ENCODE measurements around the gene CRIP3. TPM values are rescaled to one million over a fixed set of nuclear protein-coding genes. Genes with fewer than 3 reads are reported as not detected.
A peak's percentile ranks its signal among the peaks of the same experiment; 100 is the strongest.

Gene CRIP3
- total RNA-seq, 2 donors from 2014 or later: 13.4 to 19.3 TPM

DNA sequence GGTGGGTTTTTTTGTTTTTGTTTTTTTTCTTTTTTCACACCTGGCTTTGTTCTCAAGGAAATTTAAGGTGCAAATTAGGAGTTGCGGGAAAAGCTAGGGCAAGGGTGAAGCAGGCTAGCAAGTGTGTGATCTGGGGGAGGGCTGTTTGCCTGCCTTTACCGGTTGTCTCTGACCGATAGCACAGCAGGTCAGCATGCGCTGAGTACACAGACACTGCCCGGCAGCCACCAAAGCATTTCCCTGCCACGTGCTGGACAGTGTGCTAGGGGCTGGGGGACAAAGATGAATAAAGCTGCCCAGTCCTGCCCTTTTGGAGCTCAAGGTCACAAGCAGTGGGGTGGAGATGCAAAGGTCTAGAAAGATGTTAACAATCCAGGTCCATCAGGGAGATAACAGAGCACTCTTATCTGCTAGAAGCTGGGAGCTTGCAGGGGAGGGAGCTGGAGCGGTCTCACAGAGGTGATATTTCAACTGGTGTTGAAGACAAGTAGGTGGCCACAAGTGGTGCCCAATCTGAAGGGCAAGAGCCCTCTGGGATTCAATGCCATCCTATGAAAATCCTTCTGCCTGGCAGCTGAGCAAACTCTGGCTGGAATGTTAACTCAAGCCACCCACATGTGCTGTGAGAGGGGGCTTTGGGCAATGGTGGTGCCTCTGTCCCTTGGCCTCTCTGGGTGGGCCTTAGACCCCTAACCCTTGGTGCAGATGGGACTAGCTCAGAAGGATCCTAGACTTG, 40.8 kb downstream of the CRIP3 start:
- no peak overlapping the region for H3K27ac ChIP-seq (ENCODE audit: low read depth, low read length)
- Mint-ChIP-seq H3K27me3 (ENCODE audit: insufficient read depth) (peaks cover 39% of the 10 kb centered on the region), H3K9me3 (no peaks in the 10 kb centered on the region), H3K36me3 (ENCODE audit: low read depth) (no peaks in the 10 kb centered on the region), H3K4me3 (peak overlapping the region; percentile 0), H3K27ac (peak overlapping the region; percentile 76), H3K4me1 (peaks cover 41% of the 10 kb centered on the region)
- no peaks in the 10 kb centered on the region for H3K9me3 ChIP-seq (ENCODE audit: control insufficient read depth, low read length)
- H3K27me3 ChIP-seq (ENCODE audit: control insufficient read depth, insufficient read depth, low read length, poor library complexity, severe bottlenecking): peaks cover 15% of the 10 kb centered on the region
- TF ChIP-seq, protein P1, sequence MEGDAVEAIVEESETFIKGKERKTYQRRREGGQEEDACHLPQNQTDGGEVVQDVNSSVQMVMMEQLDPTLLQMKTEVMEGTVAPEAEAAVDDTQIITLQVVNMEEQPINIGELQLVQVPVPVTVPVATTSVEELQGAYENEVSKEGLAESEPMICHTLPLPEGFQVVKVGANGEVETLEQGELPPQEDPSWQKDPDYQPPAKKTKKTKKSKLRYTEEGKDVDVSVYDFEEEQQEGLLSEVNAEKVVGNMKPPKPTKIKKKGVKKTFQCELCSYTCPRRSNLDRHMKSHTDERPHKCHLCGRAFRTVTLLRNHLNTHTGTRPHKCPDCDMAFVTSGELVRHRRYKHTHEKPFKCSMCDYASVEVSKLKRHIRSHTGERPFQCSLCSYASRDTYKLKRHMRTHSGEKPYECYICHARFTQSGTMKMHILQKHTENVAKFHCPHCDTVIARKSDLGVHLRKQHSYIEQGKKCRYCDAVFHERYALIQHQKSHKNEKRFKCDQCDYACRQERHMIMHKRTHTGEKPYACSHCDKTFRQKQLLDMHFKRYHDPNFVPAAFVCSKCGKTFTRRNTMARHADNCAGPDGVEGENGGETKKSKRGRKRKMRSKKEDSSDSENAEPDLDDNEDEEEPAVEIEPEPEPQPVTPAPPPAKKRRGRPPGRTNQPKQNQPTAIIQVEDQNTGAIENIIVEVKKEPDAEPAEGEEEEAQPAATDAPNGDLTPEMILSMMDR (conservative IDR thresholded peaks at IDR 0.05): peak; percentile 4
- H3K4me1 ChIP-seq (ENCODE audit: control insufficient read depth, insufficient read depth, low read length): peaks cover 9% of the 10 kb centered on the region
- no peaks in the 10 kb centered on the region for H3K36me3 ChIP-seq (ENCODE audit: control insufficient read depth, insufficient read depth, low read length)
- H3K9ac ChIP-seq (ENCODE audit: extremely low read depth, low read length, poor library complexity, severe bottlenecking): no peak overlapping the region
- WGBS, 2 experiments (ENCODE audit: insufficient coverage in 1 of 2, insufficient read length in 1 of 2): 17 to 31% methylated on average over 5 to 7 of the region's 7 CpGs
- peak overlapping the region; percentile 39 for H3K4me3 ChIP-seq (ENCODE audit: low read length)
- peak; percentile 84 for DNase-seq

DNA sequence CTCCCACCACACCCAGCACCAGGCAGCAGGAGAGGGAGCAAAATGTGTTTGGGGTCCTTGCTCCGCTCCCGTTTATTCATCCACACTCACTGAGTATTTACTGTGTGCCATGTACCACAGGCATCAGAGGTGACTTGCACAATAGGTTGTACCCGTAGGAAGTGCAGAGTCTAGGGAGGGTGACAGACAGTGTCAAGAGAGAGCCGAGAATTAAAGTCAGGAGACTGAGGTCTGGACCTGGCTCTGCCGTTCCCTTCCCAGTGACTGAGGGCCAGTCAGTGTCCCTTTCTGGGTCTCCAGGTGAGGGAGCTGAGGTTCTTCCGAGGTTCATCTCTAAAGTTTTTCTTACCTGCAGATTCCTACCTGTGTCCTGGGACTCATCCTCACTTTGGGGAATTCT, 43.1 kb downstream of the CRIP3 start:
- H3K4me1 Mint-ChIP-seq: peaks cover 49% of the 10 kb centered on the region
- H3K9me3 Mint-ChIP-seq: no peaks in the 10 kb centered on the region
- no peak overlapping the region for H3K4me3 Mint-ChIP-seq
- Histone ChIP-seq H3K27ac (ENCODE audit: low read depth, low read length) (no peak overlapping the region), H3K27me3 (ENCODE audit: control insufficient read depth, insufficient read depth, low read length, poor library complexity, severe bottlenecking) (peaks cover 12% of the 10 kb centered on the region), H3K9me3 (ENCODE audit: control insufficient read depth, low read length) (no peaks in the 10 kb centered on the region), H3K36me3 (ENCODE audit: control insufficient read depth, insufficient read depth, low read length) (no peaks in the 10 kb centered on the region), H3K4me3 (ENCODE audit: low read length) (no peak overlapping the region), H3K9ac (ENCODE audit: extremely low read depth, low read length, poor library complexity, severe bottlenecking) (no peak overlapping the region), H3K4me1 (ENCODE audit: control insufficient read depth, insufficient read depth, low read length) (peaks cover 9% of the 10 kb centered on the region)
- H3K27me3 Mint-ChIP-seq (ENCODE audit: insufficient read depth): peaks cover 20% of the 10 kb centered on the region
- no peak overlapping the region for H3K27ac Mint-ChIP-seq
- TF ChIP-seq, protein P1 (conservative IDR thresholded peaks at IDR 0.05): peak; percentile 47
- DNase-seq: no peak
- no peaks in the 10 kb centered on the region for H3K36me3 Mint-ChIP-seq (ENCODE audit: low read depth)
- WGBS, 2 experiments (ENCODE audit: insufficient coverage in 1 of 2, insufficient read length in 1 of 2): 81 to 84% methylated on average over 6 of the region's 6 CpGs

DNA sequence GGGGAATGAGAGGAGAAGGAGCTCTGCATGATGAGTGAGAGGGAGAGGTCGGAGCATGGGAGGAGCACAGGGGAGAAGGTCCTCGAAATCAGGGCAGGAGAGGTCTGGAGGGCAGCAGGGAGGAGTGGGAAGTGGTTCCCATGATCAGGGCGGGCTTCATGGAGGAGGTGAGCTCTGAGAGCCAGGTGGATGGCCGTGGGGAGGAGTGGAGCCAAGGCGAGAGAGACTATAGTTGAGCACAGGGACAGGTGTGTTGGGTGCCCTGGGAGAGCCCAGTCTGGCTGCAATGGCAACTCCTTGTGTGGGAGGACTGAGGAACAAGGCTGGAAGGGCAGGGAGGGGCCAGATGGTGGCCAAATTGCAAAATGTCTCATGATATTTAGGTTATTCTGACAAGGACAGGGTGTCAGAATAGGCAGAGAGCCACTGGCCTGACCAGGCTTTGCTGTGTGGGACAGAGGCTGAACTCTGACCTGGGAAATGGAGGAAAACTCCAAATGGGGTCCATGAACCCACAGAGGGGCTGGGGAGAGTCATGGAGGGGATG, 44.0 kb downstream of the CRIP3 start:
- Histone ChIP-seq H3K9ac (ENCODE audit: extremely low read depth, low read length, poor library complexity, severe bottlenecking) (no peak overlapping the region), H3K27ac (ENCODE audit: low read depth, low read length) (no peak overlapping the region), H3K9me3 (ENCODE audit: control insufficient read depth, low read length) (no peaks in the 10 kb centered on the region), H3K27me3 (ENCODE audit: control insufficient read depth, insufficient read depth, low read length, poor library complexity, severe bottlenecking) (peaks cover 12% of the 10 kb centered on the region), H3K4me3 (ENCODE audit: low read length) (no peak overlapping the region), H3K36me3 (ENCODE audit: control insufficient read depth, insufficient read depth, low read length) (no peaks in the 10 kb centered on the region), H3K4me1 (ENCODE audit: control insufficient read depth, insufficient read depth, low read length) (peaks cover 9% of the 10 kb centered on the region)
- no peak for DNase-seq
- Mint-ChIP-seq H3K27ac (no peak overlapping the region), H3K36me3 (ENCODE audit: low read depth) (no peaks in the 10 kb centered on the region), H3K9me3 (no peaks in the 10 kb centered on the region), H3K27me3 (ENCODE audit: insufficient read depth) (peaks cover 13% of the 10 kb centered on the region), H3K4me1 (peaks cover 41% of the 10 kb centered on the region), H3K4me3 (no peak overlapping the region)
- TF ChIP-seq, protein P1 (conservative IDR thresholded peaks at IDR 0.05): no peak
- WGBS, 2 experiments (ENCODE audit: insufficient coverage in 1 of 2, insufficient read length in 1 of 2): 86 to 90% methylated on average over 5 of the region's 5 CpGs

All from endodermal cell (in vitro differentiated cells).